HepG2 (cell line): ENCODE data around the gene UQCRC2. TPM values are rescaled to one million over a fixed set of nuclear protein-coding genes. Genes with fewer than 3 reads are reported as not detected.

Source experiments
- AKAP8 ChIP-seq: sonication (generic); formaldehyde crosslinking; IDR thresholded peaks from 2 replicates; pipeline ENCODE4 v1.5.1; 2020; ENCODE audit warnings: mild to moderate bottlenecking, missing genetic modification reagents
- ARNT ChIP-seq: fragments of 450-650 bp; IDR thresholded peaks from 2 replicates; pipeline ENCODE4 v1.6.1; 2017
- CC2D1A ChIP-seq: sonication (generic); formaldehyde crosslinking; IDR thresholded peaks from 2 replicates; pipeline ENCODE4 v1.8.1; 2023; ENCODE audit warnings: mild to moderate bottlenecking, missing genetic modification reagents
- EHMT2 ChIP-seq: fragments of 200-600 bp; sonication (generic); IDR thresholded peaks from 2 replicates; pipeline ENCODE4 v1.7.0; 2017; ENCODE audit warnings: antibody characterized with exemption, low read depth, low read length, borderline replicate concordance
- EP300 ChIP-seq, 3 experiments: sonication (generic) in 1 of 3; formaldehyde crosslinking in 1 of 3; IDR thresholded peaks; 2 replicates each; pipeline versions ENCODE4 v1.5.1 to v1.6.1; 2011 to 2020; ENCODE audit warnings: low read depth in 2 of 3, low read length in 2 of 3, borderline replicate concordance in 1 of 3, improper control_type of control experiment in 1 of 3, mild to moderate bottlenecking in 1 of 3, missing genetic modification reagents in 1 of 3, moderate library complexity in 1 of 3
- GABPA ChIP-seq, 2 experiments: IDR thresholded peaks; 2 replicates each; pipeline ENCODE4 v1.6.1; 2011 to 2016; ENCODE audit warnings: low read depth in 2 of 2, low read length in 1 of 2, missing biosample characterization in 1 of 2, missing genetic modification characterization in 1 of 2
- KDM5A ChIP-seq: fragments of 200-600 bp; sonication (generic); IDR thresholded peaks from 2 replicates; pipeline ENCODE4 v1.7.0; 2018; ENCODE audit warnings: antibody characterized with exemption, mild to moderate bottlenecking, low read length, borderline replicate concordance
- MIXL1 ChIP-seq: IDR thresholded peaks from 2 replicates; pipeline ENCODE4 v1.6.1; 2016
- MLX ChIP-seq: IDR thresholded peaks from 2 replicates; pipeline ENCODE4 v1.6.1; 2016
- NCOR1 ChIP-seq: fragments of 200-600 bp; sonication (generic); IDR thresholded peaks from 2 replicates; pipeline ENCODE4 v1.7.0; 2017; ENCODE audit warnings: antibody characterized with exemption, low read length, borderline replicate concordance
- NFE2 ChIP-seq: sonication (generic); formaldehyde crosslinking; IDR thresholded peaks from 2 replicates; pipeline ENCODE4 v1.4.0; 2020; ENCODE audit warnings: missing genetic modification reagents
- NFKBIZ ChIP-seq: IDR thresholded peaks from 2 replicates; pipeline ENCODE4 v1.6.1; 2018; ENCODE audit warnings: missing genetic modification reagents, missing compliant biosample characterization
- RAD51 ChIP-seq: fragments of 450-650 bp; IDR thresholded peaks from 2 replicates; pipeline ENCODE4 v1.6.1; 2016; ENCODE audit warnings: borderline replicate concordance
- RCOR2 ChIP-seq: IDR thresholded peaks from 2 replicates; pipeline ENCODE4 v1.6.1; 2016; ENCODE audit warnings: missing biosample characterization, missing genetic modification reagents
- SMAD3 ChIP-seq: sonication (generic); formaldehyde crosslinking; IDR thresholded peaks from 2 replicates; pipeline ENCODE4 v1.4.0; 2020; ENCODE audit warnings: missing genetic modification reagents
- SOX13 ChIP-seq, 3 experiments: fragments of 450-650 bp in 1 of 3; sonication (generic) in 1 of 3; formaldehyde crosslinking in 1 of 3; IDR thresholded peaks in 2 of 3; conservative IDR thresholded peaks in 1 of 3; 2 replicates each; pipeline versions ENCODE4 v1.5.0 to v1.6.1; 2016 to 2020; ENCODE audit warnings: antibody characterized with exemption in 1 of 3, mild to moderate bottlenecking in 1 of 3, missing compliant biosample characterization in 1 of 3, missing genetic modification reagents in 1 of 3, moderate library complexity in 1 of 3
- SOX5 ChIP-seq: IDR thresholded peaks from 2 replicates; pipeline ENCODE4 v1.6.1; 2016; ENCODE audit warnings: borderline replicate concordance
- SP5 ChIP-seq: IDR thresholded peaks from 2 replicates; pipeline ENCODE4 v1.6.1; 2016; ENCODE audit warnings: low read depth, borderline replicate concordance
- TCF7L2 ChIP-seq: IDR thresholded peaks from 2 replicates; pipeline ENCODE4 v1.6.1; 2011; ENCODE audit warnings: mild to moderate bottlenecking, low read depth, low read length, moderate library complexity
- TMF1 ChIP-seq: sonication (generic); formaldehyde crosslinking; IDR thresholded peaks from 2 replicates; pipeline ENCODE4 v1.8.1; 2022; ENCODE audit warnings: low read depth, missing genetic modification reagents
- TRIM22 ChIP-seq: fragments of 450-650 bp; IDR thresholded peaks from 2 replicates; pipeline ENCODE4 v1.6.1; 2017
- ZIK1 ChIP-seq: sonication (generic); formaldehyde crosslinking; IDR thresholded peaks from 2 replicates; pipeline ENCODE4 v1.5.0; 2020; ENCODE audit warnings: mild to moderate bottlenecking, low read depth, missing genetic modification reagents, borderline replicate concordance
- ZNF17 ChIP-seq: sonication (generic); formaldehyde crosslinking; IDR thresholded peaks from 2 replicates; pipeline ENCODE4 v1.5.0; 2020; ENCODE audit warnings: mild to moderate bottlenecking, missing genetic modification reagents
- ZNF362 ChIP-seq: sonication (generic); formaldehyde crosslinking; IDR thresholded peaks from 2 replicates; pipeline ENCODE4 v1.4.0; 2020; ENCODE audit warnings: missing genetic modification reagents, mild to moderate bottlenecking, borderline replicate concordance
- ZNF546 ChIP-seq: sonication (generic); formaldehyde crosslinking; conservative IDR thresholded peaks from 2 replicates; pipeline ENCODE4 v1.8.1; 2023; ENCODE audit warnings: mild to moderate bottlenecking, missing genetic modification reagents
- ZNF652 ChIP-seq: IDR thresholded peaks from 2 replicates; pipeline ENCODE4 v1.6.1; 2016; ENCODE audit warnings: low read depth, borderline replicate concordance
- ZSCAN5A ChIP-seq: sonication (generic); formaldehyde crosslinking; IDR thresholded peaks from 2 replicates; pipeline ENCODE4 v1.8.0; 2022; ENCODE audit warnings: mild to moderate bottlenecking, missing genetic modification reagents, borderline replicate concordance
- polyA plus RNA-seq, 8 experiments: library from polyadenylated mRNA; depleted of rRNA in 3 of 8; stranded (reverse) in 7 of 8; unstranded in 1 of 8; fragments of >200 nt; fragmentation: Illumina TruSeq in 4 of 8; extraction: Trizol in 4 of 8; gene quantifications; 2 replicates each; pipeline versions ENCODE4 v1.2.1 to v1.2.3, GENCODE V29; 2011 to 2016; ENCODE audit warnings: low read depth in 4 of 8, missing spikeins in 1 of 8, mixed read lengths in 1 of 8; ENCODE audit not compliant: insufficient read depth in 1 of 8
- total RNA-seq, 5 experiments: library from RNA; depleted of rRNA; stranded (reverse); fragments of >200 nt; fragmentation: Illumina TruSeq; extraction: Trizol; gene quantifications; 2 replicates each; pipeline ENCODE4 v1.2.3, GENCODE V29; 2016; ENCODE audit warnings: low read depth in 1 of 5

The UQCRC2 gene
- total and polyA plus RNA-seq, 2 of the 13 experiments (the other 11 are each of a cell fraction or from before 2014, with no cell fraction given), result 442 to 536 TPM

DNA sequence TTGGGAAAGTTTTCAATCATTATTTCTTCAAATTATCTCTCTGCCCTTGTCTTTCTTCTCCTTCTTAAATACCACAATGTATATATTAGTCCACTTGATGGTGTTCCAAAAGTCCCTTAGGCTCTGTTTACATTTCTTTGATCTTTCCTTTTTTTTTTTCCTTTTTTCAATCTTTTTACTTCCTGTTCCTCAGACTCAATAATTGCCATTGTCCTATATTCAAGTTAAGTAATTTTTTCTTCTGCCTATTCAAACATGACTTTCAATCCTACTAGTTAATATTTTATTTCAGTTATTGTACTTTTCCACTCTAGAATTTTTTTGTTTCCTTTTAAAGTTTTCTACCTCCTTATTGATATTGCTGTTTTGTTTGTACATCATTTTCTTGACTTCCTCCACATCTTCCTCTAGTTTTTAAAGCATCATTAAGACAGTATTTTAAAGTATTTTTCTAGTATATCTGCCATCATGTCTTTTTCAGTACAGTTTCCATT is 15.8 kb upstream of the UQCRC2 start (continued):
- 0 out of 2 replicates have a peak, but pooled peaks have one; percentile 4 for TF ChIP-seq TRIM22
- TF ChIP-seq AKAP8 (CRISPR knock-in tag), result no peak
- no peak for TF ChIP-seq MLX
- TF ChIP-seq RAD51, result 0 out of 2 replicates have a peak, but pooled peaks have one; percentile 14
- peak; percentile 80 for TF ChIP-seq RCOR2 (CRISPR knock-in tag)
- TF ChIP-seq NCOR1, result peak; percentile 98
- TF ChIP-seq MIXL1 (CRISPR knock-in tag), result peak; percentile 95
- no peak for TF ChIP-seq GABPA (IDR thresholded peaks at IDR 0.05; ENCODE audit: low read depth, low read length)
- TF ChIP-seq GABPA (CRISPR knock-in tag; IDR thresholded peaks at IDR 0.05; ENCODE audit: low read depth), result peak; percentile 79
- 0 out of 2 replicates have a peak, but pooled peaks have one; percentile 32 for TF ChIP-seq SMAD3 (CRISPR knock-in tag)
- peak; percentile 49; the same call in 1 of the 2 replicates for TF ChIP-seq ARNT
- peak; percentile 99 for TF ChIP-seq ZNF362 (CRISPR knock-in tag)
- no peak for TF ChIP-seq ZNF17 (CRISPR knock-in tag)
- peak; percentile 100 for TF ChIP-seq SOX5 (CRISPR knock-in tag)
- peak; percentile 11; the same call in 1 of the 2 replicates for TF ChIP-seq SP5 (CRISPR knock-in tag)
- no peak for TF ChIP-seq ZIK1
- peak; percentile 66; the same call in 1 of the 2 replicates for TF ChIP-seq NFKBIZ (CRISPR knock-in tag)
- TF ChIP-seq CC2D1A (CRISPR knock-in tag), result no peak
- TF ChIP-seq TMF1, result no peak
- TF ChIP-seq ZNF652 (CRISPR knock-in tag), result peak; percentile 52; the same call in 1 of the 2 replicates
- TF ChIP-seq KDM5A, result peak; percentile 58; the same call in 1 of the 2 replicates
- peak; percentile 99 for TF ChIP-seq TCF7L2
- no peak for TF ChIP-seq ZNF546
- no peak for TF ChIP-seq ZSCAN5A (CRISPR knock-in tag)
- TF ChIP-seq NFE2 (CRISPR knock-in tag), result no peak
- TF ChIP-seq SOX13 (IDR thresholded peaks at IDR 0.05), result peak; percentile 95; the same call in 1 of the 2 replicates
- peak in 1 of 2 experiments; percentile 100; a peak in 2 of 4 replicates for TF ChIP-seq SOX13 (CRISPR knock-in tag; conservative IDR thresholded peaks at IDR 0.05 in 1 of 2, IDR thresholded peaks at IDR 0.05 in 1 of 2)
- peak; percentile 74 to 98; a peak in 3 of 4 replicates for TF ChIP-seq EP300 (IDR thresholded peaks at IDR 0.05; ENCODE audit: low read depth in 2 of 2, low read length in 2 of 2)
- peak; percentile 67 for TF ChIP-seq EP300 (CRISPR knock-in tag; IDR thresholded peaks at IDR 0.05; ENCODE audit: borderline replicate concordance)
- TF ChIP-seq EHMT2, result peak; percentile 27; the same call in 1 of the 2 replicates
